Heart left ventricle (tissue), 16 donors: Measurements from ENCODE around the gene MB. TPM values are rescaled to one million over a fixed set of nuclear protein-coding genes. Genes with fewer than 3 reads are reported as not detected.
A peak's percentile ranks its signal among the peaks of the same experiment; 100 is the strongest.
"Not testable (repeated sequence)": the region's sequence is repeated elsewhere in the genome, so short reads cannot be mapped to it uniquely, and the experiment has no call there.

Experiments used
- ATAC-seq, 4 donors: fragments of 200-7000 bp; cut with Tn5 transposase; one replicate each; pipeline ENCODE4 v1.9.1; 2020 to 2022; ENCODE audit warnings: moderate library complexity in 4 of 4, mild to moderate bottlenecking in 3 of 4, moderate number of reproducible peaks in 1 of 4
- DNase-seq, 5 donors: peaks; one replicate each; pipeline ENCODE4 v3.0.0-alpha.2; 2020
- H3K27ac ChIP-seq, 12 donors: fragments of 200-600 bp; sonication (generic) in 4 of 12; one replicate each; pipeline versions ENCODE4 v1.5.0 to v1.8.0; 2016 to 2022; ENCODE audit warnings: mild to moderate bottlenecking in 2 of 12
- H3K27me3 ChIP-seq, 9 donors: fragments of 200-600 bp; sonication (generic) in 2 of 9; one replicate each; pipeline versions ENCODE4 v1.5.1 to v1.8.0; 2016 to 2022; ENCODE audit warnings: mild to moderate bottlenecking in 3 of 9
- H3K36me3 ChIP-seq, 9 donors: fragments of 200-600 bp; sonication (generic) in 2 of 9; one replicate each; pipeline versions ENCODE4 v1.5.0 to v1.8.0; 2018 to 2022; ENCODE audit warnings: mild to moderate bottlenecking in 2 of 9
- H3K4me1 ChIP-seq, 12 donors: fragments of 200-600 bp; sonication (generic) in 4 of 12; one replicate each; pipeline versions ENCODE4 v1.5.0 to v1.8.0; 2016 to 2022; ENCODE audit warnings: mild to moderate bottlenecking in 3 of 12
- H3K4me3 ChIP-seq, 12 donors: fragments of 200-600 bp; sonication (generic) in 4 of 12; one replicate each; pipeline versions ENCODE4 v1.5.0 to v1.8.0; 2017 to 2022; ENCODE audit warnings: mild to moderate bottlenecking in 9 of 12, moderate library complexity in 4 of 12
- H3K9me3 ChIP-seq, 12 donors: fragments of 200-600 bp; sonication (generic) in 4 of 12; one replicate each; pipeline versions ENCODE4 v1.5.0 to v1.8.0; 2016 to 2022; ENCODE audit warnings: mild to moderate bottlenecking in 1 of 12
- CTCF ChIP-seq, 12 donors: fragments of 200-600 bp; sonication (generic) in 4 of 12; IDR thresholded peaks; one replicate each; pipeline versions ENCODE4 v1.5.0 to v1.8.0; 2018 to 2022; ENCODE audit warnings: antibody characterized with exemption in 12 of 12, mild to moderate bottlenecking in 5 of 12
- POLR2A ChIP-seq, 2 donors: fragments of 450-650 bp; IDR thresholded peaks; one replicate each; pipeline ENCODE4 v1.6.1; 2017; ENCODE audit warnings: antibody characterized with exemption in 2 of 2, mild to moderate bottlenecking in 2 of 2, moderate library complexity in 2 of 2
- WGBS, 4 donors: extraction: QIAGEN DNeasy Blood & Tissue Kit in 2 of 4; methylation state at CpG; one replicate each; pipeline versions ENCODE4 v1.1.5 to v1.1.7; 2013 to 2018; 5-methylcytosine and 5-hydroxymethylcytosine counted together
- intact Hi-C, 10 donors: fragments of 100-400 bp; cut with DNase I; formaldehyde crosslinking; loops; one replicate each; pipeline versions ENCODE4 v1.11.1 to v1.14.2; 2022
- long read RNA-seq, 3 donors: library from polyadenylated mRNA; unstranded; transcript quantifications; one replicate each; pipeline ENCODE4 v2.0.0, GENCODE V29; 2020 to 2021
- polyA plus RNA-seq, 2 donors: library from polyadenylated mRNA; stranded (reverse); fragments of 200-250 nt; gene quantifications; one replicate each; pipeline ENCODE4 v1.2.3, GENCODE V29; 2013
- total RNA-seq, 9 donors: library from RNA; depleted of rRNA in 2 of 9; stranded (reverse); fragments of >200 nt in 2 of 9; fragmentation: NEBNext Ultra II Directional in 3 of 9; extraction: Animal tissue kit (Norgen Biotek cat#: 25700) in 3 of 9; gene quantifications; one replicate each; pipeline versions ENCODE4 v1.1.0 to v1.2.4, GENCODE V29; 2016 to 2023
- donor health status: ischemic (EF 13 %, LVEDD 7.1; RV severe dilation, severe dysfunction).
- donor health status: healthy with polysubstance abuse.
- donor health status: DM: no; HTN: yes; CAD: no.
- donor health status: DM: no; HTN: no; CAD: no.
- donor health status: ischemic (EF 25% LVEDD 6.9; RV normal size, moderate dysfunction).
- donor health status: ischemic (EF 25% LVEDD 5.7; RV mildly dilated, moderate dysfunction).
- donor health status: healthy.
- donor health status: DM: yes; HTN: yes; CAD: no.
- donor health status: ischemic (EF 35%, LVEDD 5.7; RV mildly dilated, moderate dysfunction).
- donor health status: nonischemic (EF 11% LVEDD 7.7; RV severe dilation, severe dysfunction).
- donor health status: DM: yes; HTN: yes; CAD: no.
- donor health status: PGD.
- donor health status: ischemic (EF 29% LVEDD 5.4; RV normal size, mild dysfunction).
- donor health status: nonischemic (EF 23%, LVEDD 6.1; RV moderate dilation, normal function).

MB gene
- total RNA-seq (over 10,000 TPM in 7 of 9 donors, 1,000 to 10,000 TPM in 2; 6,950 to 16,840 (median 13,341) TPM), polyA plus RNA-seq (over 10,000 TPM in 1 of 2 donors, 1,000 to 10,000 TPM in 1; 6,181 to 16,360 TPM)
- long read RNA-seq, donor 1, transcript MB-202 (3 exons, 1,197 nt) = major isoform, 1,513 of 3,939 reads
- long read RNA-seq, donor 1, transcript MB-205 (4 exons, 582 nt) = minor isoform, 139 of 3,939 reads
- long read RNA-seq, donor 1, transcript MB-201 (4 exons, 1,170 nt) = minor isoform, 26 of 3,939 reads
- long read RNA-seq, donor 1, transcript MB-203 (4 exons, 1,153 nt) = minor isoform, 981 of 3,939 reads
- long read RNA-seq, donor 1, partial matches to known transcripts = 195 of 3,939 reads
- long read RNA-seq, donor 1, other reads (novel, unspliced or antisense) = 1,080 of 3,939 reads
- long read RNA-seq, donor 2, transcript MB-203 (4 exons, 1,153 nt) = minor isoform, 1,191 of 3,429 reads
- long read RNA-seq, donor 2, transcript MB-205 (4 exons, 582 nt) = minor isoform, 183 of 3,429 reads
- long read RNA-seq, donor 2, transcript MB-201 (4 exons, 1,170 nt) = minor isoform, 48 of 3,429 reads
- long read RNA-seq, donor 2, transcript MB-202 (3 exons, 1,197 nt) = major isoform, 1,443 of 3,429 reads
- long read RNA-seq, donor 2, partial matches to known transcripts = 101 of 3,429 reads
- long read RNA-seq, donor 2, other reads (novel, unspliced or antisense) = 458 of 3,429 reads
- long read RNA-seq, donor 3, transcript MB-201 (4 exons, 1,170 nt) = minor isoform, 9 of 1,494 reads
- long read RNA-seq, donor 3, transcript MB-202 (3 exons, 1,197 nt) = major isoform, 623 of 1,494 reads
- long read RNA-seq, donor 3, transcript MB-203 (4 exons, 1,153 nt) = minor isoform, 309 of 1,494 reads
- long read RNA-seq, donor 3, transcript MB-205 (4 exons, 582 nt) = minor isoform, 42 of 1,494 reads
- long read RNA-seq, donor 3, partial matches to known transcripts = 78 of 1,494 reads
- long read RNA-seq, donor 3, other reads (novel, unspliced or antisense) = 432 of 1,494 reads

- WGBS, 4 donors = 35 to 51% (median 44%) methylated on average over 14 to 16 of the region's 16 CpGs
- Histone ChIP-seq H3K36me3 (no peaks in the 10 kb centered on the region), H3K27me3 (no peaks in the 10 kb centered on the region), H3K9me3 (no peaks in the 10 kb centered on the region), H3K4me3 (peak within 1 kb of the TSS; percentile 39 to 86 (median 58)), H3K27ac (peak within 1 kb of the TSS; percentile 70 to 98 (median 90)), H3K4me1 (peaks cover 0 to 39% (median 20%) of the 10 kb centered on the region in 12 donors)
- TF ChIP-seq POLR2A (IDR thresholded peaks at IDR 0.05) (peak; percentile 63 to 93), CTCF (IDR thresholded peaks at IDR 0.05) (no peak)
- intact Hi-C loops = loop anchor here in 3 of 10 donors (1.0 to 2.0 kb wide), 2 partner anchors 28 to 30 kb away; no protein-coding TSS in a partner anchor
- DNase-seq (peak; percentile 75 to 93 (median 83)), ATAC-seq (peak; percentile 66 to 80 (median 72))
Observed at GRCh38 chr22:35617137-35617755, at the start of gene MB. Gene MB (minus strand): TSS chr22:35617329. CDS start chr22:35617257, 72 bp downstream.

GRCh38 chr22:35666699-35667098 is 49.6 kb upstream of the MB start:
- intact Hi-C loops, DNase-seq, H3K27me3 ChIP-seq, H3K4me3 ChIP-seq, H3K27ac ChIP-seq, ATAC-seq: not testable (repeated sequence)
- Histone ChIP-seq H3K9me3 (peaks cover 0 to 31% (median 10%) of the 10 kb centered on the region in 12 donors), H3K4me1 (peaks cover 0 to 25% (median 7%) of the 10 kb centered on the region in 12 donors), H3K36me3 (peaks cover 0 to 39% (median 3%) of the 10 kb centered on the region in 9 donors)
- WGBS, 4 donors = 94 to 100% (median 94%) methylated on average over 1 of the region's 1 CpG

- H3K27me3 ChIP-seq = no peaks in the 10 kb centered on the region
- H3K27ac ChIP-seq = no peak overlapping the region
- ATAC-seq (no peak), DNase-seq (no peak)
- WGBS, 4 donors = 94 to 97% (median 96%) methylated on average over 5 of the region's 5 CpGs
- peaks cover 0 to 30% (median 10%) of the 10 kb centered on the region in 12 donors for H3K9me3 ChIP-seq
- H3K4me1 ChIP-seq = peaks cover 0 to 41% (median 8%) of the 10 kb centered on the region in 12 donors
- peaks cover 0 to 53% (median 5%) of the 10 kb centered on the region in 9 donors for H3K36me3 ChIP-seq
- intact Hi-C loops = no loop called here
- no peak overlapping the region for H3K4me3 ChIP-seq
- TF ChIP-seq POLR2A (IDR thresholded peaks at IDR 0.05) (no peak), CTCF (IDR thresholded peaks at IDR 0.05) (no peak)
Observed at GRCh38 chr22:35664955-35665587, 47.9 kb upstream of the MB start.

- TF ChIP-seq POLR2A (IDR thresholded peaks at IDR 0.05) = no peak
- TF ChIP-seq CTCF (IDR thresholded peaks at IDR 0.05) = no peak
- 45 to 68% (median 57%) methylated on average over 3 of the region's 3 CpGs for WGBS, 4 donors
- Histone ChIP-seq H3K9me3 (peaks cover 0 to 30% (median 10%) of the 10 kb centered on the region in 12 donors), H3K4me1 (peaks cover 0 to 48% (median 8%) of the 10 kb centered on the region in 12 donors), H3K27ac (peak overlapping the region in 9 of 12 donors; percentile 6 to 67 (median 39)), H3K27me3 (no peaks in the 10 kb centered on the region), H3K36me3 (peaks cover 3 to 70% (median 19%) of the 10 kb centered on the region in 9 donors), H3K4me3 (peak overlapping the region in 8 of 12 donors; percentile 1 to 33 (median 12))
- intact Hi-C loops = no loop called here
- ATAC-seq (no peak), DNase-seq (no peak)
Observed at GRCh38 chr22:35663371-35663770, 46.2 kb upstream of the MB start.
